MCF 10A (cell line): ENCODE measurements around the gene GFAP. TPM values are rescaled to one million over a fixed set of nuclear protein-coding genes. Genes with fewer than 3 reads are reported as not detected.

Experiments
- BruUV-seq: library from RNA; stranded (reverse); fragments of 400-500 nt; replicated peaks from 2 replicates; lab custom pipeline; 2021; lab: Mats Ljungman, UMichigan
- CTCF ChIA-PET: fragments of 300-600 bp; sonication (Branson Sonifier 250); formaldehyde crosslinking; extraction: SDS; loops from one replicate; lab custom pipeline; 2021; ENCODE audit warnings: antibody characterized with exemption, inconsistent platforms; lab: Yijun Ruan, JAX
- POLR2A ChIA-PET: fragments of 300-600, 350-650 bp; sonication (Branson Sonifier 250); formaldehyde crosslinking; extraction: SDS; loops from one replicate; lab custom pipeline; 2020; ENCODE audit warnings: antibody characterized with exemption, inconsistent platforms; lab: Yijun Ruan, JAX
- DNase-seq: peaks from one replicate; pipeline ENCODE4 v3.0.0-alpha.2; 2018; ENCODE audit not compliant: unreplicated experiment
- H3K27ac Mint-ChIP-seq: one replicate; pipeline ENCODE4 v1.8.0; 2022; ENCODE audit warnings: mild to moderate bottlenecking, low read depth, mixed read lengths; ENCODE audit not compliant: unreplicated experiment
- H3K27me3 Mint-ChIP-seq: one replicate; pipeline ENCODE4 v1.8.0; 2022; ENCODE audit warnings: mixed read lengths; ENCODE audit not compliant: insufficient read depth, unreplicated experiment
- H3K36me3 Mint-ChIP-seq: one replicate; pipeline ENCODE4 v1.8.0; 2022; ENCODE audit warnings: mild to moderate bottlenecking, moderate library complexity, mixed read lengths; ENCODE audit not compliant: insufficient read depth, unreplicated experiment
- H3K4me1 Mint-ChIP-seq: one replicate; pipeline ENCODE4 v1.8.0; 2022; ENCODE audit warnings: mixed read lengths; ENCODE audit not compliant: insufficient read depth, unreplicated experiment
- H3K4me3 Mint-ChIP-seq: one replicate; pipeline ENCODE4 v1.8.0; 2022; ENCODE audit warnings: mild to moderate bottlenecking, moderate library complexity, mixed read lengths; ENCODE audit not compliant: unreplicated experiment
- H3K9me3 Mint-ChIP-seq: one replicate; pipeline ENCODE4 v1.8.0; 2022; ENCODE audit warnings: mixed read lengths; ENCODE audit not compliant: unreplicated experiment
- CTCF ChIP-seq: fragments of 200-600 bp; IDR thresholded peaks from one replicate; pipeline ENCODE4 v1.8.0; 2022; ENCODE audit warnings: antibody characterized with exemption, mild to moderate bottlenecking; ENCODE audit not compliant: unreplicated experiment
- intact Hi-C: fragments of 100-400 bp; cut with micrococcal nuclease; formaldehyde crosslinking; loops from 2 replicates; pipeline ENCODE4 v1.14.1; 2022
- total RNA-seq: library from RNA; stranded (reverse); gene quantifications from 2 replicates; pipeline ENCODE4 v1.2.3, GENCODE V29; 2022

Gene GFAP
- total RNA-seq, 1 experiment from 2014 or later, result not detected

- H3K27ac Mint-ChIP-seq, result no peak overlapping the region
- BruUV-seq, result no TSS peak
- POLR2A ChIA-PET, result no interaction called here
- no peaks in the 10 kb centered on the region for H3K36me3 Mint-ChIP-seq
- intact Hi-C loops, result no loop called here
- H3K4me1 Mint-ChIP-seq, result peaks cover 6% of the 10 kb centered on the region
- H3K27me3 Mint-ChIP-seq, result no peaks in the 10 kb centered on the region
- no peak for TF ChIP-seq CTCF
- H3K9me3 Mint-ChIP-seq, result no peaks in the 10 kb centered on the region
- DNase-seq, result no peak
- CTCF ChIA-PET, result interaction anchor here (1.6 kb wide), 1 partner anchor 36 kb away, joined by 7 read pairs; no protein-coding TSS in a partner anchor
- H3K4me3 Mint-ChIP-seq, result no peak overlapping the region
These were observed 42.0 kb upstream of the GFAP start for GRCh38 chr17:44956998-44957981.

DNA sequence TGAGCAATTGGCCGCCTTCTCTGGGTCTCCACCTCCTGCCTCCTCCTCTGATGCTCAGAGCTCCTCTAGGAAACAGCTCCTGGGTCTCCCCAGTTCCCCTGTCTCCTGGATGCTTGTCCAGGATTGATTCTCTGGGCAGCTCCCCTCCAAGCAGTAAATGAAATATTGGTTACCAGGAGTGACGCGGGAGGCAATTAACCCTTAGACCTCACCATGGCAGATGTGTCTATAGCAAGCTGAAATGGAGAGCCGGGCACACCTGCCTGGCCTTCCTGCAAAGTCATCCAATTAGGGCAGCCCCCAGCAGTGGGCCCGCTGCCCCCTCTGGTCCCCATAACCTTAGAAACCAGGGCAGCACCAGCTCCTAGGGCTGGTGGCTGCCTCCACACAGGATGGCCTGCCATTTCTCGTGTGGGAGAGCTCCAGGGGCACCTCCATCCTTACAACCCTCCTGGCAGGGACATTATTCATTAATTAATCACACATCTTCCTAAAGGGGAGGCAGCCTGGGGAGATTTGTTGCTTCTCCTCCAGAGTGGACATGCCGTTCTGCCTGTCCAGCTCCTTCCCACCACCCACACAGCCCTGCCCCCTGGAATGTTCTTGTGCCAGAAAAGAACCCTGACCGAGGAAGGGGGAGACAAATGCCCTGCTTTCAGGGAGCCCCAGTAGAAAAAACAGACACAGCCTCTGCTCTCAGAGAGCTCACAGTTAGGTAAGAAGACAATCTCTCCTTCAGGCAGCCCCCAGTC, 40.5 kb upstream of the GFAP start:
- Mint-ChIP-seq H3K9me3 (no peaks in the 10 kb centered on the region), H3K4me3 (no peak overlapping the region), H3K4me1 (peaks cover 5% of the 10 kb centered on the region), H3K36me3 (no peaks in the 10 kb centered on the region), H3K27me3 (no peaks in the 10 kb centered on the region), H3K27ac (no peak overlapping the region)
- DNase-seq, result no peak
- no peak for TF ChIP-seq CTCF
- ChIA-PET CTCF (interaction anchor here (0.6 to 1.0 kb wide), 2 partner anchors 35 to 155 kb away, joined by 3 to 5 read pairs; no protein-coding TSS in a partner anchor), POLR2A (interaction anchor here (1.6 kb wide), 1 partner anchor 17 kb away, joined by 4 read pairs; no protein-coding TSS in a partner anchor)
- no TSS peak for BruUV-seq
- intact Hi-C loops, result no loop called here

- TF ChIP-seq CTCF, result no peak
- Mint-ChIP-seq H3K4me1 (no peaks in the 10 kb centered on the region), H3K4me3 (no peak overlapping the region), H3K27me3 (no peaks in the 10 kb centered on the region), H3K36me3 (no peaks in the 10 kb centered on the region), H3K9me3 (no peaks in the 10 kb centered on the region), H3K27ac (no peak overlapping the region)
- POLR2A ChIA-PET, result interaction anchor here (1.0 kb wide), 1 partner anchor 15 kb away, joined by 3 read pairs; the partner anchor contains the start of gene C1QL1
- CTCF ChIA-PET, result interaction anchor here (0.6 kb wide), 1 partner anchor 283 kb away, joined by 4 read pairs; no protein-coding TSS in a partner anchor
- BruUV-seq, result no TSS peak
- intact Hi-C loops, result no loop called here
- no peak for DNase-seq
These were observed 37.7 kb upstream of the GFAP start for GRCh38 chr17:44952946-44953475.
